Fibroblast of skin of left biceps (primary cell): ENCODE measurements around the gene AFF4.

Source experiments
- DNase-seq, 2 experiments: peaks; one replicate each; pipeline ENCODE4 v3.0.0-alpha.2; 2013; ENCODE audit warnings: low read depth in 2 of 2

The AFF4 gene

DNA sequence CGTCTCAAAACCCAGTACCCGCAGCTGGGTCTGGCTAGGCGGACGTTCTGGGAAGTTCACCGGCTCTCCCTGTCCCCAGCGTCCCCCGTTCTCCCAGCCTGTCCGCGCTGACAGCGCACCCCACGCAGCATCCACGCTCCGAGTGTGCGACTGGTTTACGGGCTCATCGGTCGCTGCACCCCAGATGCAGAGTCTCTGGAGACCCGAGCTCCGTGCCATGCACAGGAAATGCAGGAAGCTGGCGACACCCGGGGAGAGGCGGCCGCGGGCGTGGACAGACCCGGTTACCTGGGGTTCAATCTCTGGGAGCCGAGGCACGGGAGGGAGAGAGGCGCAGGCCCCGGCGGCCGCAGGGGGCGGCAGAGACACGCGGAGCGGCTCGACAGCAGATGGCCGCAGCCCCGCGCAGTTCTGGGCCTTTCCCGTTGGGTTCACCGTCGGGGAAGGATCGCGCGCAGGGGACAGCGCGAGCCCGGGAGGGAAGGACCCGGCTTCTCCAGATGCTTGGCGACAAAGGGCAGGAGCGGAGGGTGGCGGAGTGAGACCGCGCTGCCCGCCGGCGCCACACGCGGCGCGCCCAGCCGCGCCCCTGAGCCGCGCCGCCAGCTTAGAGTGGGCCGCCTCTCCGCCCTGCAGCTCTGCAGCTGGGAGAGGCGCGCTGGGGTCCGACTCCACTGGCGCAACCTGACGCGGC is 133.5 kb downstream of the AFF4 start:
- no peak for DNase-seq

DNA sequence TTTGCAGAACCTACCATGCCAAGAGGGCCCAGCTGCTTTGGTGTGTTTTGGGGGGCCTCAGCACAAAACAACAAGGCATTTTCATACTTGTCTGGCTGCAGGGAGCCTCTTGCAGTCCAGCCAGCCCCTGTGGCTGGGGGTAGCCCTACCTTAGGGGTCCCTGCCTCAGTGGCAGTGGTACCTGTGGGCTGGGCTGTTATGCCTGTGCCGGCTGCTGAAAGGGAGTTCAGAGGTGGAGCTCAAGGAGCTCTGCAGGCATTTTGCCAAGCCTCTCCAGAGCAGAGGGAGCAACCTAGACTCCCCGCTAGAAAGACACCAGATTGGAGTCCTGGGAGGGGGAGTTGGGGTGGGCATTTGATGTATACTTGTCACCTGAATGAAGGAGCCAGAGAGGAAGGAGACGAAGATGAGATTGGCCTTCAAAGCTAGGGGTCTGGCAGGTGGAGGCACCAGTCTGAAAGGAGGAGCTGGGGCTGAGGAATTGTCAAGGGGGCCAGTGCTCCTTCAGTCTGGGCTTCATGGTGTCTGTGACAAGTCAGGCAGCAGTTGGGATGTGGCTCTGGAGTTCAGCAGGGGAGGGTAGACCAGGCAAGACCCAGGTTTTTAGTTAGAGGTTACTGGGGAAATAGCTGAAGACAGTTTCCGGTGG is 134.5 kb downstream of the AFF4 start:
- no peak for DNase-seq

DNA sequence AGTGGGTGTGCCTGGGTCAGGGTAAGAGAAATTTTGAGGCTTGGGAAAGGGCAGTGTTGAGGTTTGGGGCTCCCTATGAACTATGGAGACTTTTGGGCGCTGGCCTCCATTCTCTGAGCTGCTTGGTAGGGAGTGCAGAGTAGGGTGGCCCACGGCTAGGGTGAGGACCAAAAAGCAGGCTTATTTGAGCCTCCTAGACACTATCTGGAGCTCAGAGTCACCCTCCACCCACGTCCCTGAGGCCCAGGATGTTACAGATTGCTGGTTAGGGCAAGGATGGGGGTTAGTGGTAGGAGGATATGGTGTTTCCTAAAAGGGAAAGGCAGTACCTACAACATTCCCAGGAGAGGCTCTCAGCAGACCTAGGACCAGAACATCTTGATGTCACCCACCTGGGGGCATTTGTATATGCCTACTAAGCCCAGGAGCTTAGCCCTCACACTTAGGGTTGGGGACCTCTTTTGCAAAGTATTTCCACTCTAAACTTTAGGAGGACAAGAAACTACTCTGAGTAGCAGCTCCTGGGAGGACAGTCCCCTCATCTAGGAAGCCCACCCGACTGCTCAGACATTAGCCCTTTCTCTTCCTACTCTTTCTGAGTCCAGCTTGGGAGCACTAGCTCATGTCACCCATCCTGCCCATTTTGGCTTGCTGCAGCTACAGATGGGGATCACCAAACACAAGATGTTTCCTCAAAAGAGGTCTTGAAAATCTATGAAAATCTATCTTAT is 135.3 kb downstream of the AFF4 start:
- no peak for DNase-seq

DNA sequence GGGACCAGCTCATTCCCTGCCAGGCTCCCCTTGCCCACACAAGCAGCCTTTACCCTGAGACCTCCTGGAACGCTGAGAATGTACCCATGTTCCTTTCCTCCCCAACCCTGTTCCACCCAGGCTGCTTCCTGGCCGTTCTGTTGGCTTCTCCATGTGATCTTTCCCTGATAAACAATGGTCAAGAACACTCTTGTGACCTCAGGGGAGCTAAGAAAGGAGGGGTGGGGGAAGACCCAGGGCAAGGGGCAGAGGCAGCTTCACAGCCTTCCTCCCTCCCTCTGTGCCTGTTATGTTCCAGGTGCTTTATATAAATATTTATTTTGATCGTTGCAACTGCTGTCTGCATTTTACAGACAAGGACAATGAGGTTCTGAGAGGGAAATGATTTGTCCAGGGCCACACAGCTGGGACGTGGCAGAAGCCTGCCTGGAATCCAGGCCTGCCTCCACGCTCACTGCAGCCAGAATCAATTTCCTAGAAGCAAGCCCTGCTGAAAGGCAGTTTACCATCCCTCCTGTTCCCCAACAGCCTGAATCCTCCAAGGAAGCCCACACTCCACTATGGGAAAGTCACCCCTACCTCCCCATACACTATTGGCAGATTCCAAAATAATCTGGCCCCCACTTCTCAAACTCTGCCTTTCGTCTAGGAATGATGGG is 136.9 kb downstream of the AFF4 start:
- DNase-seq = no peak

DNA sequence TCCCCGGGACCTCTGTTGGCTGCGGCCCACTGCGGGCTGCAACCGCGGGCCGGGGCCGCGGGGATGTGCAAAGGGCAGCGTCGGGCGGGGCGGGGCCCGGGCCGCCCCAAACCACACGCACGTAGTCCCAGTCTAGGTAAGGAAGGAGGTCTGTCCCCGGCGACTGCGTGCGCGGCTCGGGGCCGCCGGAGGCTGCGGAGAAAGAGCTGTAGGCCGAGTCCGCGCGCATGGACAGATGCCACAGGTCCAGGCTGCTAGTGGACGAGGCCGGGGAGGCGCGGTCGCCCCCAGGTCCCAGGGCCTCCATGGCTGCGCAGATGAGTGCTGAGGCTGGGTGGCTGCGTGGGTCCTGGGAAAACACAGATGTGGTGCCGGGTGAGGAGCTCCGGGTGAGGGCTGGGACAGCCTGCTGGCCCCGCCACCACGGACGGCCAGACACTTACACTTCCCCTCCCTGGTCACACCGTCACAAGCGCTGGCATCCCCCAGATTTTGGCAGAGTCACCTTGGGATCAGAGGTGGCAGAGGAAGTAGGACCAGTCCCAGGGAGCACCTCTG is 137.5 kb downstream of the AFF4 start:
- no peak for DNase-seq
